HCT116 (cell line): ENCODE results near the gene WDR45.

Source experiments
- ATF3 ChIP-seq: IDR thresholded peaks from 2 replicates; pipeline ENCODE4 v1.6.1; 2012
- CBX3 ChIP-seq: IDR thresholded peaks from 2 replicates; pipeline ENCODE4 v1.6.1; 2012; ENCODE audit warnings: low read depth
- CEBPB ChIP-seq: IDR thresholded peaks from 2 replicates; pipeline ENCODE4 v1.6.1; 2012; ENCODE audit warnings: low read depth
- CTCF ChIP-seq, 3 experiments: fragments of 200-600 bp in 1 of 3; sonication (generic) in 1 of 3; IDR thresholded peaks in 2 of 3; conservative IDR thresholded peaks in 1 of 3; 2 replicates each; pipeline ENCODE4 v1.5.1; 2012 to 2017; ENCODE audit warnings: low read depth in 2 of 3, low read length in 2 of 3, antibody characterized with exemption in 1 of 3, borderline replicate concordance in 1 of 3, control low read depth in 1 of 3, mild to moderate bottlenecking in 1 of 3, mixed read lengths in 1 of 3, mixed run types in 1 of 3, moderate library complexity in 1 of 3; ENCODE audit not compliant: insufficient read depth in 1 of 3
- EGR1 ChIP-seq: IDR thresholded peaks from 2 replicates; pipeline ENCODE4 v1.6.1; 2012; ENCODE audit warnings: low read depth
- EZH2 ChIP-seq: fragments of 200-600 bp; sonication (generic); IDR thresholded peaks from 2 replicates; pipeline ENCODE4 v1.6.1; 2017; ENCODE audit warnings: antibody characterized with exemption, mixed run types
- JUND ChIP-seq: IDR thresholded peaks from 2 replicates; pipeline ENCODE4 v1.6.1; 2012
- MAX ChIP-seq: IDR thresholded peaks from 2 replicates; pipeline ENCODE4 v1.6.1; 2012
- POLR2A ChIP-seq: IDR thresholded peaks from 2 replicates; pipeline ENCODE4 v1.7.0; 2011; ENCODE audit warnings: borderline replicate concordance; ENCODE audit not compliant: insufficient read depth, insufficient read length; ENCODE audit errors: extremely low read depth
- POLR2AphosphoS5 ChIP-seq: IDR thresholded peaks from 2 replicates; pipeline ENCODE4 v1.6.1; 2011; ENCODE audit warnings: mild to moderate bottlenecking, low read depth, low read length, moderate library complexity
- YY1 ChIP-seq: IDR thresholded peaks from 2 replicates; pipeline ENCODE4 v1.6.1; 2011; ENCODE audit warnings: low read length, low read depth, moderate library complexity, mild to moderate bottlenecking; ENCODE audit not compliant: insufficient replicate concordance; ENCODE audit errors: extremely low read depth
- ZBTB33 ChIP-seq: IDR thresholded peaks from 2 replicates; pipeline ENCODE4 v1.6.1; 2011; ENCODE audit warnings: mild to moderate bottlenecking, low read length, moderate library complexity; ENCODE audit not compliant: insufficient replicate concordance; ENCODE audit errors: extremely low read depth
- ZFX ChIP-seq: fragments of 450-650 bp; IDR thresholded peaks from 2 replicates; pipeline ENCODE4 v1.6.1; 2017

DNA sequence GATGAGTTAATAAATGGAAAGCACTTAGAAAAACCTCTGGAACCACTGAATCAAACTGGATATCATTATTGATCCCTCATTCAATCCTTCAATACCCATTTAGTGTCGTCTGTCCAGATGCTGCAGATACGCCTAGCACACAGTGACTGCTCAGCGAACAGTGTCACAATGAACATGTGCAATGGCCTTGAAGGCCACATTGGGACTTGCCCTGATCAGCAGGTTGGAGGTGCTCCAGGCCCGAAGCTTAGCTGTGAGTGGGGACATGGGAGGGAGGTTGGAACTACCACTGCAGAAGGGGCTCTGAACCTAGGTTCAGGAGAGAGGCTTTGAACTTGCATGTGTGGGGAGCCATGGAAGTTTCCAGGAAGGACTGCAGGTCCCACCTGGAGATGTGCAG lies 26.6 kb upstream of the WDR45 start:
- no peak for TF ChIP-seq ZFX
- TF ChIP-seq CTCF (IDR thresholded peaks at IDR 0.05 in 2 of 3, conservative IDR thresholded peaks at IDR 0.05 in 1 of 3; ENCODE audit: borderline replicate concordance in 1 of 3, insufficient read depth in 1 of 3, low read depth in 2 of 3, low read length in 2 of 3): no peak
- no peak for TF ChIP-seq JUND
- TF ChIP-seq EZH2: no peak
- TF ChIP-seq CEBPB: no peak
- TF ChIP-seq YY1: no peak
- no peak for TF ChIP-seq ATF3
- TF ChIP-seq POLR2AphosphoS5: no peak
- no peak for TF ChIP-seq POLR2A
- no peak for TF ChIP-seq EGR1
- no peak for TF ChIP-seq CBX3
- no peak for TF ChIP-seq MAX
- no peak for TF ChIP-seq ZBTB33
